Stimulated activated CD4-positive, alpha-beta T cell treated with anti-CD3 and anti-CD28 coated beads, Interleukin-12 subunit alpha, Interleukin-12 subunit beta, amount 100 ng/mL, for 24 hours (primary cell): ENCODE measurements around the gene CYCS.
"Not testable (repeated sequence)": the region's sequence is repeated elsewhere in the genome, so short reads cannot be mapped to it uniquely, and the experiment has no call there.

ENCODE experiments used
- DNase-seq, 2 experiments: peaks; one replicate each; pipeline ENCODE4 v3.0.0-alpha.2; 2020; ENCODE audit warnings: low read depth in 2 of 2

Gene CYCS

DNA sequence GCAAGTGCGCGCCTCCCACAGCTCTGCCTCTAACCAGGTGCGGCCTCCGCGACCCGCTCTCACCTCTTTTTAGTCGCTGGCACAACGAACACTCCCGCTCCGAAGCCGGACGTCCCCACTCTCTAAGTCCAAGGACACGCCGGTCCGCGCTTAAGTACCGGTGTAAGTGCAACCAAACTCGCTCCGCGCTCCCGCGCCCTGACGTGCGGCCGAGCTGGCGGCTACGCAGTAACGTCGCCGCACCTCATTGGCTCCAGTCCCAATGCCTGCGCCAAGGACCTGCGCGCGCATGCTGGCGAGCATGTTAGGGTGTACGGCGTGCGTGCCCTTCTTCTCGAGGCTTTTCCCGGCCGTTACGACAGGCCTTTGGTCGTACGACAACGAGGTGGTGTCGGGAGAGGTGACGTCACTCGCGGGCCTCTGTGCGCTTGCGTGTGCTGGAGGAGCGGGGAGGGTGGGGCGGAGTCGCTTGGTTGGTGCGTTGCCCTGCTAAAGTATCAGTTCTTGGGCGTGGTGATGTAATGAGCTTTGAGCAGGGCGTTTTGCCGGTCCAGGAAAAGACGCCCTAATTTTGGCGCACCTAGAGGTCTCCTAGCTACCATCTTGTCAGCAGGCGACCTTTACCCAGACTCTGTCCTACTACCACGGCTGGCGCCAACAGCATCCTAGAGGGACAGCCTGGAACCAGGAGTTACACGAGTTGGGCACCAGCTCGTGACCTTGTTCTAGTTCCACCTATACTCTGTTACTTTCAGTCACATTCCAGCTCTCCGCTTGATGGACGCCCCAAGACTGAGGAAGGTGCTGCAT is at the start of gene CYCS:
CYCS (minus strand) TSS at position 124 of the 810 bp plus-strand sequence. CDS start 1,141 bp downstream, outside the sequence.
- peak; percentile 99 for DNase-seq

- no peak for DNase-seq
Measured at GRCh38 chr7:25173184-25173583, 48.1 kb upstream of the CYCS start.

DNA sequence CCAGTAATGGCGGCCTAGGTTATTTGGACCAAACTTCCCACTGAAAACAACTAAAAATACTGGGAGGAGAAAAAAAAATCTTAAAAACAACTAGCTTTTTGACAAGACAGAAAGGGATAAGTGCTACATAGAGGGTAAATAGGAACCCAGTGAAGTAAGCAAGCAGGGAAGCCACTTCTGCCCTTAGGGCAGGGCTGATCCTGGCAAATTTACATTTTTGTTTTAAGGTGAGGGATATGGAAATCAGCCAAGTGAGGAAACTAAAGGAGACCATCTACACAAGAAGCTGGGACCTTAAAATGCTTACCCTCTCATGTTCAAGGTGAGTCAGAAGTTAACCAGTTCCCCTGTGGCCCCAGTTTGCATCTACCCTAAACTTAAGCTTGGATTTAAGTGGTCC is 46.5 kb upstream of the CYCS start:
- no peak for DNase-seq

DNA sequence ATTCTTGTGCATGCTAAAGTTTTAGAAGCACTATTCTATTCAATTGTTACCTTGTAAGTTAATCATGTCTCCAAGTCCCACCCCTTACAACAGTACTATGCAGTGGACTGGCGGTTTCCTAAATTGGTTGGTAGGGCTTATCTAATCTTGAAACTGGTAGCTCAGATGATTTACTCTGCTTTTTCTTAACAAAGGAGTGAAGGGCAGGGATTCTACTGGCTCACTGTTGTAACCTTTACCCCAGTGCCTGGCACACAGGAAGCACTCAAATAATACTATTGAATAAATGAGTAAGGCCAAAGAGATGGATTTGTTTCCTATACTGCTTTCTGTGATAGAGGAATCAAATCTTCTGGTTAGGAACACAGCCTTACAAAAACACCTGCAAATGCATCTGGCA is 46.0 kb upstream of the CYCS start:
- DNase-seq = no peak

GRCh38 chr7:25169683-25170082 is 44.6 kb upstream of the CYCS start:
- no peak for DNase-seq

GRCh38 chr7:25168145-25168544 is 43.1 kb upstream of the CYCS start:
- no peak for DNase-seq

GRCh38 chr7:25167262-25167843 is 42.3 kb upstream of the CYCS start:
- DNase-seq = no peak

DNA sequence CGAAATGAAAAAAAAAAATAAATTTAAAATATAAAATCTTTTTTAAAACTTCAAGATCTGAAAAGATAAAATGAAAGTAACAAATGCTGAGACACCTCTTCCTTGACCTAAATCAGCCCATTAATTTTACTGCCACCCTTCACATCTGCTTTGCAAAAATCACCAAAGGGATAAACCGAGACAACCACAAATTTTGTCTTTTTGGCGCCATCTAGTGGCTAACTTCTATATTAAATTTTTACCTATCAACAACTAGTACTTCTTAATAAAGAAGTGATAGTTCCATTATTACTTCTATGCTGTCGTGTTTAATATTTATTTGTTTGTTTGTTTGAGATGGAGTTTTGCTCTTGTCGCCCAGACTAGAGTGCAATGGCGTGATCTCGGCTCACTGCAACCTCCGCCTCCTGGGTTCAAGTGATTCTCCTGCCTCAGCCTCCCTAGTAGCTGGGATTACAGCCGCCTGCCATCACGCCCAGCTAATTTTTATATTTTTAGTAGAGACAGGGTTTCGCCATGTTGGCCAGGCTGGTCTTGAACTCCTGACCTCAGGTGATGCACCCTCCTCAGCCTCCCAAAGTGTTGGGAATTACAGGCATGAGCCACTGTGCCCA is 35.0 kb upstream of the CYCS start:
- not testable (repeated sequence) for DNase-seq

GRCh38 chr7:25158966-25159365 is 33.9 kb upstream of the CYCS start:
- no peak for DNase-seq

DNA sequence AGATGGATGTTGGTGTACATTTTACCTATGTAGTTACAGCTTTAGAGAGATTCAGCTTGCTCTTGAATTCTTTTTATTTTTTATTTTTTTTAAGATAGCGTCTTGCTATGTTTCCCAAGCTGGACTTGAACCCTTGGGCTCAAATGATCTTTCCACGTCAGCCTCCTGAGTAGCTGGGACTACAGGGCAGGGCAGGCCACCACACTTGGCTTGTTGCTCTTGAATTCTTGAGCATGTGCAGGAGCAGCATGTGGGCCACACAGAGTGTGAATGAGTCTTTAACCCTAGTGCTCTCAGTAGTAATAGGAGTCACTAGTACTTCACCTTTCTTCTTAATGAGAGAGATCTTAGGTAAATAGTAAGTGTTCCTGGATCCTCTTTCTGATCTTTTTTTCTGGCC is 26.7 kb upstream of the CYCS start:
- DNase-seq = no peak

GRCh38 chr7:25149836-25150235 is 24.8 kb upstream of the CYCS start:
- DNase-seq = no peak

DNA sequence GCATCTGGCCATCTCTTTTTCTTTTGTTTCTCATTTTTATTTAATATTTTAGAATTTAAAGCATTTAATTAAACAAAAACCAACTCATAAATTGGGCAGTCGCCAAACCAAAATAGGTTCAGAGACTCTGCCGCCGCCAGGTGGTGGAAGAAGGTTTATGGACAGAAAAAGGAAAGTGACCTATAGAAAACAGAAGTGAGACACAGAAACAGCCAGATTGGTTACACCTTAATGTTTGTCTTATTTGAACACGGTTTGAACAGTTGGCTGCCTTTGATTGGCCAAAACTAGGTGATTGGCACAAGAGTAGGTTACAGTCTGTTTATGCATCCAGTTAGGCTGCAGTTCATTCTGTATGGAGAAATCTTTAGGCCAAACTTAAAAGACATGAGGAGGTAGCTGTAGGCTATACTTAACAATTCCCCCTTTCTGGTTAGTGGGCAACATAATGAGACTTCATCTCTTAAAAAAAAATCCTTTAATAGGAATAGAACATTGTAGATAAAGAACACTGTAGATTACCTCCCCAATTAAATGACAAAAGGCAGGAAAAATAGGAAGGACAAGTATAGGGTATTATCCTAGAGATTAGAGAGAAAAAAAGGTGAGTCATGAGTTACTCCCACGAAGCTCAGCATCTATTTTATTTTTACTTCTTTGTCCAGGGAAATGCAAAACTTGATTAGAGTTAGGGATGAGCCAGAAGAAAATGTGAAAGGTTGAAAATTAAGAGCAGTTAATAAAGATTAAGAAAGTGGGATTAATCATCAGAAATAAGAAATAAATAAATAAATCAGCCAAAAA is 23.9 kb upstream of the CYCS start:
- DNase-seq = no peak

GRCh38 chr7:25143763-25144162 is 18.7 kb upstream of the CYCS start:
- no peak for DNase-seq

DNA sequence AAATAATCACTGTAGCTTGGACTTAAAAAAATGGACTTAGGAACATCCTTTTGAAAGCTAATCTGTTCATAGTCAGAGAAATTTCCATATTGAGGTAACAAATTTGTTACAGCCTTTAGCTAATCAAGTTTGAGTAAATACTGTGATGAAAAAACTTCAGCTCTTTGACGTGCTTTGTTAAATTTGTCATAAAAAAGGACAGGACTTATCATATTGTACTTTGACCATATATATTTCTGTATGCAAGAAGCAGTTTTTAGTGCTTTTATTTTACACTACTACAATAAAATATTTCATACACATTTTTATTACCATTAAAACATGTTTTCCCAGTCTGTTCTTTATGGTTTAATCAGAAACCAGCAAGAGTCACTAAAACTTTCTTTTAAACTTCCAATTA is 14.5 kb upstream of the CYCS start:
- no peak for DNase-seq

GRCh38 chr7:25134358-25135010 is 9.4 kb upstream of the CYCS start:
- DNase-seq = no peak

- no peak for DNase-seq
Measured at GRCh38 chr7:25132430-25132829, 7.4 kb upstream of the CYCS start.

- DNase-seq = no peak
Measured at GRCh38 chr7:25126751-25127150, 1.7 kb upstream of the CYCS start.

DNA sequence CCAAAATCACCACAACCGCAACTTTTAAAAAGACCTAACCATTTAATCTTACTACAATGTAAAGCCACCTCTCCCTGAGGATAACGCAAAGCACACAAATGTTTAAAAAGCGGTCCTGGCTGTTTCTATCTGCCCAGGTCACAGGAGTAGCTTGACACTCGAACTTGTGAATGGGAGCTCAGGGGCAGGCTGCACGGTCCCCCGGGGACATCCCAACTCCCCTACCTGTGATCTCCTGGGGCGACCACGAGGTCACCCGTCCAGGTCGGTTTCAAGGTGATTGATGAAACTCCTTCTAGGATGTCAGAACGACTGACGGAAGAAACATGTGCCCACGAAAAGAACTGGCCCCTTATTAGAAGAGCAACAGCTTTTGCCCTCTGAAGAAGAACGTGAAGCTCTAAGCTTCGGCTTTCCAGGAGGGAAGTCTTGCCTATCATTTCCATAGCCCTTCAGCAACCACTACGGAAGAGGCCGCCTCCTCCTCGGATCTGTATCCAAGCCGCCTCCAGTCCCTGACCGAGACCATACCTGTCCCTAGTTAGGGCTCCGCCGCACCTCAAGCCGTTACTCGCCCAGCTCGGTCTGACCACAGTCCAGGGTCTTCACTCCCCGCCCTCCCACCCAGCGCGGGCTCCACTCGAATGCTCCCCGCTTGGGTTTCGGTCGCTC is 459 bp downstream of the CYCS start:
- DNase-seq = no peak

GRCh38 chr7:25122373-25122772 is 2.7 kb downstream of the CYCS start:
- no peak for DNase-seq

DNA sequence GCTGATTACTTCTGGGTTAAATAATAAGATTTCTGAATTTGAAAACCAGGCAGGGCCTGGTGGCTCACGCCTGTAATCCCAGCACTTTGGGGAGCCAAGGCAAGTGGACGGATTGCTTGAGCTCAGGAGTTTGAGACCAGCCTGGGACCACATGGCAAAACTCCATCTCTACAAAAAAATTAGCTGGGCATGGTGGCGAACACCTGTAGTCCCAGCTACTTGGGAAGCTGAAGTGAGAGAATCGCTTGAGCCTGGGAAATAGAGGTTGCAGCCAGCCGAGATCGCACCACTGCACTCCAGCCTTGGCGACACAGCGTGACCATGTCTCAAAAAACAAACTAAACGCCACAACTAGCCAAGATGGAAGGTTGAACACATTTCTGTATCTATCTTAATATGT is 3.5 kb downstream of the CYCS start:
- DNase-seq = no peak

GRCh38 chr7:25119102-25119501 is 6.0 kb downstream of the CYCS start:
- no peak for DNase-seq
